ENCODE results near the gene CNTROB.

CNTROB gene

GRCh38 chr17:7910281-7910680 is 21.7 kb upstream of the CNTROB start:
- no peak for DNase-seq

GRCh38 chr17:7910711-7911110 is 21.3 kb upstream of the CNTROB start:
- no peak for DNase-seq

GRCh38 chr17:7911116-7911515 is 20.9 kb upstream of the CNTROB start:
- no peak for DNase-seq

- peak; percentile 15 for DNase-seq
Measured at GRCh38 chr17:7912927-7913524, 19.0 kb upstream of the CNTROB start.

- no peak for DNase-seq
Measured at GRCh38 chr17:7915179-7915610, 16.8 kb upstream of the CNTROB start.

- peak; percentile 79 for DNase-seq
Measured at GRCh38 chr17:7915611-7916384, 16.2 kb upstream of the CNTROB start, which contains the start of gene RNF227. TSS of gene RNF227 (minus strand) at chr17:7916289. CDS start at chr17:7916195, 94 bp downstream.

GRCh38 chr17:7916385-7916682 is 15.7 kb upstream of the CNTROB start:
- DNase-seq = no peak

GRCh38 chr17:7916808-7917207 is 15.2 kb upstream of the CNTROB start:
- DNase-seq = no peak

GRCh38 chr17:7922269-7922844 is 9.6 kb upstream of the CNTROB start:
- DNase-seq = no peak

GRCh38 chr17:7922845-7923628 is 9.0 kb upstream of the CNTROB start:
- peak; percentile 38 for DNase-seq

- DNase-seq = no peak
Measured at GRCh38 chr17:7927596-7927995, 4.4 kb upstream of the CNTROB start.

- DNase-seq = no peak
Measured at GRCh38 chr17:7929158-7930023, 2.6 kb upstream of the CNTROB start, which contains the start of gene KCNAB3. TSS of gene KCNAB3 (minus strand) at chr17:7929856. CDS start at chr17:7929435, 421 bp downstream.

GRCh38 chr17:7930841-7931631 is 970 bp upstream of the CNTROB start:
- DNase-seq = no peak

- DNase-seq = no peak
Measured at GRCh38 chr17:7932483-7932891, 481 bp downstream of the CNTROB start.

- no peak for DNase-seq
Measured at GRCh38 chr17:7932949-7933348, 943 bp downstream of the CNTROB start.

GRCh38 chr17:7935859-7936258 is 3.9 kb downstream of the CNTROB start:
- no peak for DNase-seq

- no peak for DNase-seq
Measured at GRCh38 chr17:7940034-7940433, 8.0 kb downstream of the CNTROB start.

GRCh38 chr17:7940743-7941142 is 8.7 kb downstream of the CNTROB start:
- DNase-seq = no peak

GRCh38 chr17:7943291-7943690 is 11.3 kb downstream of the CNTROB start:
- no peak for DNase-seq

GRCh38 chr17:7944326-7944725 is 12.3 kb downstream of the CNTROB start:
- DNase-seq = no peak

GRCh38 chr17:7945651-7946050 is 13.6 kb downstream of the CNTROB start:
- no peak for DNase-seq

GRCh38 chr17:7946441-7946840 is 14.4 kb downstream of the CNTROB start:
- no peak for DNase-seq

All from NCI-H774 (cell line).